Right cardiac atrium (tissue), 5 donors: ENCODE measurements around the gene USP7. TPM values are rescaled to one million over a fixed set of nuclear protein-coding genes. Genes with fewer than 3 reads are reported as not detected.
A peak's percentile ranks its signal among the peaks of the same experiment; 100 is the strongest.
"Not testable (repeated sequence)": the region's sequence is repeated elsewhere in the genome, so short reads cannot be mapped to it uniquely, and the experiment has no call there.

Experiments
- ATAC-seq, 2 donors: fragments of 200-7000 bp; cut with Tn5 transposase; one replicate each; pipeline versions ENCODE4 v1.8.0 to v1.9.1; 2020; ENCODE audit warnings: moderate library complexity in 2 of 2, mild to moderate bottlenecking in 1 of 2
- DNase-seq, 3 donors: peaks; one replicate each; pipeline ENCODE4 v3.0.0-alpha.2; 2020
- H3K27ac ChIP-seq: one replicate; pipeline ENCODE4 v1.5.1; 2013; ENCODE audit warnings: mild to moderate bottlenecking, low read length, control low read depth, moderate library complexity
- H3K27me3 ChIP-seq: one replicate; pipeline ENCODE4 v1.6.1; 2013; ENCODE audit not compliant: control insufficient read depth, insufficient read depth
- H3K4me1 ChIP-seq: one replicate; pipeline ENCODE4 v1.6.1; 2013; ENCODE audit warnings: low read length; ENCODE audit not compliant: control insufficient read depth, insufficient read depth
- H3K4me3 ChIP-seq: one replicate; pipeline ENCODE4 v1.5.1; 2013; ENCODE audit warnings: low read length, control low read depth
- H3K9me3 ChIP-seq: one replicate; pipeline ENCODE4 v1.6.1; 2013; ENCODE audit warnings: low read length; ENCODE audit not compliant: control insufficient read depth
- WGBS: extraction: QIAGEN DNeasy Blood & Tissue Kit; methylation state at CpG from one replicate; pipeline ENCODE4 v1.1.7; 2013; 5-methylcytosine and 5-hydroxymethylcytosine counted together
- intact Hi-C, 4 donors: fragments of 100-400 bp; cut with DNase I; formaldehyde crosslinking; loops; one replicate each; pipeline versions ENCODE4 v1.11.0 to v1.14.0; 2022 to 2023
- polyA plus RNA-seq: library from polyadenylated mRNA; stranded (reverse); fragments of 200-250 nt; gene quantifications from one replicate; pipeline ENCODE4 v1.2.3, GENCODE V29; 2013
- total RNA-seq, 4 donors: library from RNA; stranded (reverse); fragmentation: NEBNext Ultra II Directional; extraction: Animal tissue kit (Norgen Biotek cat#: 25700); gene quantifications; one replicate each; pipeline ENCODE4 v1.2.1, GENCODE V29; 2021
- donor health status: healthy with polysubstance abuse.
- donor health status: DM: no; HTN: yes; CAD: no.
- donor health status: DM: no; HTN: no; CAD: no.
- donor health status: DM: no; HTN: yes; CAD: no; lungs with severe emphysema.
- donor health status: DM: yes; HTN: yes; CAD: no.

The USP7 gene
- total and polyA plus RNA-seq, 5 donors = 25.1 to 83.3 (median 68.1) TPM

GRCh38 chr16:8972843-8973586 lies 9.3 kb upstream of the USP7 start:
- no peaks in the 10 kb centered on the region for H3K27me3 ChIP-seq
- H3K27ac ChIP-seq = no peak overlapping the region
- no peak for DNase-seq
- no peaks in the 10 kb centered on the region for H3K9me3 ChIP-seq
- H3K4me3 ChIP-seq = no peak overlapping the region
- intact Hi-C loops = no loop called here
- ATAC-seq = no peak
- 79% methylated on average over 7 of the region's 7 CpGs for WGBS
- no peaks in the 10 kb centered on the region for H3K4me1 ChIP-seq

GRCh38 chr16:8971416-8971815 lies 7.7 kb upstream of the USP7 start:
- H3K27ac ChIP-seq = no peak overlapping the region
- no peak overlapping the region for H3K4me3 ChIP-seq
- 99% methylated on average over 1 of the region's 1 CpG for WGBS
- ATAC-seq = no peak
- H3K4me1 ChIP-seq = no peaks in the 10 kb centered on the region
- intact Hi-C loops = no loop called here
- H3K27me3 ChIP-seq = no peaks in the 10 kb centered on the region
- H3K9me3 ChIP-seq = no peaks in the 10 kb centered on the region
- DNase-seq = no peak

- intact Hi-C loops, H3K4me1 ChIP-seq: not testable (repeated sequence)
- 87% methylated on average over 10 of the region's 10 CpGs for WGBS
Observed at GRCh38 chr16:8969202-8969897, 5.6 kb upstream of the USP7 start.

GRCh38 chr16:8968054-8968453 lies 4.3 kb upstream of the USP7 start:
- DNase-seq, H3K27me3 ChIP-seq, H3K27ac ChIP-seq, H3K4me3 ChIP-seq, ATAC-seq, H3K9me3 ChIP-seq, H3K4me1 ChIP-seq, intact Hi-C loops: not testable (repeated sequence)
- 96% methylated on average over 9 of the region's 9 CpGs for WGBS

More at GRCh38 chr16:8969202-8969897, 5.6 kb upstream of the USP7 start:
- not testable (repeated sequence) for H3K9me3 ChIP-seq, DNase-seq, H3K27ac ChIP-seq, H3K4me3 ChIP-seq, H3K27me3 ChIP-seq, ATAC-seq

- intact Hi-C loops = no loop called here
- no peak for DNase-seq
- H3K27ac ChIP-seq = no peak overlapping the region
- no peak overlapping the region for H3K4me3 ChIP-seq
- no peaks in the 10 kb centered on the region for H3K27me3 ChIP-seq
- 57% methylated on average over 8 of the region's 8 CpGs for WGBS
- no peaks in the 10 kb centered on the region for H3K4me1 ChIP-seq
- ATAC-seq = no peak
- H3K9me3 ChIP-seq = no peaks in the 10 kb centered on the region
Observed at GRCh38 chr16:8967132-8967821, 3.6 kb upstream of the USP7 start.

GRCh38 chr16:8966817-8967131 lies 3.1 kb upstream of the USP7 start:
- Histone ChIP-seq H3K27ac (no peak overlapping the region), H3K4me1 (peaks cover 5% of the 10 kb centered on the region), H3K4me3 (no peak overlapping the region), H3K9me3 (no peaks in the 10 kb centered on the region), H3K27me3 (no peaks in the 10 kb centered on the region)
- DNase-seq = no peak
- WGBS = 73% methylated on average over 3 of the region's 3 CpGs
- intact Hi-C loops = no loop called here
- no peak for ATAC-seq

GRCh38 chr16:8964462-8964861 lies 756 bp upstream of the USP7 start:
- Histone ChIP-seq H3K27me3 (no peaks in the 10 kb centered on the region), H3K4me1 (peaks cover 20% of the 10 kb centered on the region), H3K4me3 (peak overlapping the region; percentile 92), H3K9me3 (no peaks in the 10 kb centered on the region), H3K27ac (no peak overlapping the region)
- intact Hi-C loops = loop anchor here in 1 of 4 donors (5.0 kb wide), 1 partner anchor 128 kb away; the partner anchor contains the start of gene HAPSTR1
- WGBS = 57% methylated on average over 6 of the region's 6 CpGs
- ATAC-seq = no peak
- DNase-seq = no peak

GRCh38 chr16:8963010-8963820 lies 491 bp downstream of the USP7 start:
- Histone ChIP-seq H3K27me3 (no peaks in the 10 kb centered on the region), H3K4me3 (peak overlapping the region; percentile 92), H3K9me3 (no peaks in the 10 kb centered on the region), H3K4me1 (peaks cover 28% of the 10 kb centered on the region), H3K27ac (peak overlapping the region; percentile 87)
- ATAC-seq (no peak), DNase-seq (peak in 2 of 3 donors; percentile 61 to 71)
- WGBS = under 1% methylated on average over 145 of the region's 146 CpGs
- intact Hi-C loops = loop anchor here in 1 of 4 donors (5.0 kb wide), 1 partner anchor 129 kb away; the partner anchor contains the start of gene HAPSTR1

GRCh38 chr16:8962393-8963009 lies 1.2 kb downstream of the USP7 start:
- no peaks in the 10 kb centered on the region for H3K27me3 ChIP-seq
- intact Hi-C loops = loop anchor here in 1 of 4 donors (5.0 kb wide), 1 partner anchor 130 kb away; the partner anchor contains the start of gene HAPSTR1
- ATAC-seq (peak in 1 of 2 donors; percentile 2), DNase-seq (peak in 1 of 3 donors; percentile 64)
- no peak overlapping the region for H3K27ac ChIP-seq
- WGBS = under 1% methylated on average over 50 of the region's 50 CpGs
- H3K4me3 ChIP-seq = peak overlapping the region; percentile 92
- H3K9me3 ChIP-seq = no peaks in the 10 kb centered on the region
- peaks cover 32% of the 10 kb centered on the region for H3K4me1 ChIP-seq

- 28% methylated on average over 15 of the region's 15 CpGs for WGBS
- Histone ChIP-seq H3K4me3 (peak overlapping the region; percentile 92), H3K27ac (no peak overlapping the region), H3K9me3 (no peaks in the 10 kb centered on the region), H3K27me3 (no peaks in the 10 kb centered on the region), H3K4me1 (peaks cover 32% of the 10 kb centered on the region)
- intact Hi-C loops = loop anchor here in 1 of 4 donors (5.0 kb wide), 1 partner anchor 130 kb away; the partner anchor contains the start of gene HAPSTR1
- DNase-seq = no peak
- ATAC-seq = no peak
Observed at GRCh38 chr16:8961811-8962390, 1.8 kb downstream of the USP7 start.
